Nasal cavity respiratory epithelium epithelial cell of viscerocranial mucosa (primary cell): ENCODE results near the gene WDR20. TPM values are rescaled to one million over a fixed set of nuclear protein-coding genes. Genes with fewer than 3 reads are reported as not detected.

Experiments
- total RNA-seq: library from RNA; depleted of rRNA; stranded (reverse); fragments of >200 nt; gene quantifications from 2 replicates; pipeline ENCODE4 v1.2.3, GENCODE V29; 2014

The WDR20 gene
- total RNA-seq, result 18.5 and 19.5 TPM in 2 replicates

GRCh38 chr14:102139286-102140026, at the start of gene WDR20:
Gene WDR20 (plus strand): TSS chr14:102139897. CDS start chr14:102139924, 27 bp downstream.

Other genes starting within 250 kb of the WDR20 start
- 355 and 1,135 TPM in 2 replicates for gene DYNC1H1, start 175.3 kb upstream of the WDR20 start, total RNA-seq
- 216 and 507 TPM in 2 replicates for gene HSP90AA1, start 52.9 kb upstream of the WDR20 start, total RNA-seq
- 2.4 and 5.8 TPM in 2 replicates for gene MOK, start 165.3 kb downstream of the WDR20 start, total RNA-seq
- 8.2 and 9.4 TPM in 2 replicates for gene ZNF839, start 179.8 kb downstream of the WDR20 start, total RNA-seq
- gene CINP, start 223.0 kb downstream of the WDR20 start, total RNA-seq, result 42.0 and 50.1 TPM in 2 replicates
- gene TECPR2, start 223.0 kb downstream of the WDR20 start, total RNA-seq, result 6.8 and 19.2 TPM in 2 replicates